T-helper 2 cell treated with Interferon-gamma antibody and Interleukin-4, amounts not matched to agents 5 μg/mL and 100 μg/mL, for 36 hours (primary cell): Measurements from ENCODE around the gene KLHL40.

Experiments
- DNase-seq: peaks from one replicate; pipeline ENCODE4 v3.0.0; 2021; ENCODE audit warnings: low spot score
- H3K27ac Mint-ChIP-seq: one replicate; pipeline ENCODE4 v1.8.0; 2021; ENCODE audit warnings: mild to moderate bottlenecking, mixed read lengths
- H3K27me3 Mint-ChIP-seq: one replicate; pipeline ENCODE4 v1.8.0; 2021; ENCODE audit warnings: low read depth, mixed read lengths
- H3K36me3 Mint-ChIP-seq: one replicate; pipeline ENCODE4 v1.8.0; 2021; ENCODE audit warnings: low read depth, mixed read lengths
- H3K4me1 Mint-ChIP-seq: one replicate; pipeline ENCODE4 v1.8.0; 2021; ENCODE audit warnings: low read depth, mixed read lengths
- H3K4me3 Mint-ChIP-seq: one replicate; pipeline ENCODE4 v1.8.0; 2022; ENCODE audit warnings: mild to moderate bottlenecking, moderate library complexity, mixed read lengths
- H3K9me3 Mint-ChIP-seq: one replicate; pipeline ENCODE4 v1.8.0; 2021; ENCODE audit warnings: mixed read lengths

The KLHL40 gene

DNA sequence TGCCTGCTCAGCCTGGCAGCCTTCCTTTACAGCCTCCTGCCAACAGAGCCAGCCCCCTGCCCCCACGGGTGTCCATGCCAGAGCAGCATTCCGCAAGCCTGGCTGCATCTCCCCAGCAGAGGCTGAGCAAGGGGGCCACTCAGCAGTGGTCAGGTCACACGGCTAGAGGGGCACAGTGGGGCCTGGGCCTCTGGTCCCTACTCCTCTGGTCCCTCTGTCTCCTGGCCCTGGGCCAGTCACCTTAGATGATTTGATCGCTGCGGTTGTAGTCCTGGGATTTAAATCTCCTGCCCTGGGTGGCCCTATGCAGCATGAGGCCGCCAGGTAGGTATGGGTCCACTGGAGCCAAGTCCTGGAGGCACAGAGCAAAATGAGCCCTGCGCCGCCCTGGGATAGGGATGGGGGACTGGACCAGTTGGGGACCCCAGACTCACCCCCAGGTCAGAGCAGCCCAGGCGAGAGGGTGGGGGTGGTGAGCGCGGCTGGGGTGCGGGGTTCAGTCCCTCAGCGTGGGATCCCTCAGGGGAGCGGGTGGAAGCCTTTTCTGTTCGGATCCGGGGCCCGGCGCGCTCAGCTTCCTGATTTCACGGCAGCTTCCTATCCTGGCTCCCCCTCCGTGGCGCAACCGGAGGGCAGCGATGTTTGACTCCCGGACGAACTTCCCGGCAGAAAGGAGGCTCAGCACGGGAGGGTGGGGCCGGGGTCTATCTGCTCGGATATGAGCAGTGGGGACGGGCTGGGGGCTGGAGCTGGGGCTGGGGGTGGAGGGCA lies 31.6 kb upstream of the KLHL40 start, which contains the start of gene ZBTB47:
ZBTB47 (plus strand) TSS at position 138 of the 771 bp plus-strand sequence. CDS start 4,659 bp downstream, outside the sequence.
- H3K4me1 Mint-ChIP-seq = peaks cover 10% of the 10 kb centered on the region

GRCh38 chr3:42654331-42655201 lies 30.8 kb upstream of the KLHL40 start:
- Mint-ChIP-seq H3K36me3 (no peaks in the 10 kb centered on the region), H3K27ac (no peak overlapping the region), H3K4me3 (peak overlapping the region; percentile 34), H3K4me1 (peaks cover 10% of the 10 kb centered on the region), H3K27me3 (peaks cover 22% of the 10 kb centered on the region), H3K9me3 (no peaks in the 10 kb centered on the region)
- DNase-seq = no peak

More for the DNA sequence above, 31.6 kb upstream of the KLHL40 start, which contains the start of gene ZBTB47:
- no peak within 1 kb of the TSS for H3K27ac Mint-ChIP-seq
- peak within 1 kb of the TSS; percentile 81 for H3K4me3 Mint-ChIP-seq
- no peak for DNase-seq
- H3K27me3 Mint-ChIP-seq = peaks cover 22% of the 10 kb centered on the region
- H3K9me3 Mint-ChIP-seq = no peaks in the 10 kb centered on the region
- H3K36me3 Mint-ChIP-seq = peaks cover 3% of the 10 kb centered on the region

- Mint-ChIP-seq H3K36me3 (no peaks in the 10 kb centered on the region), H3K4me3 (no peak overlapping the region), H3K27ac (no peak overlapping the region), H3K9me3 (no peaks in the 10 kb centered on the region), H3K4me1 (peaks cover 10% of the 10 kb centered on the region), H3K27me3 (peaks cover 22% of the 10 kb centered on the region)
- no peak for DNase-seq
Measured at GRCh38 chr3:42655331-42655888, 29.9 kb upstream of the KLHL40 start.

DNA sequence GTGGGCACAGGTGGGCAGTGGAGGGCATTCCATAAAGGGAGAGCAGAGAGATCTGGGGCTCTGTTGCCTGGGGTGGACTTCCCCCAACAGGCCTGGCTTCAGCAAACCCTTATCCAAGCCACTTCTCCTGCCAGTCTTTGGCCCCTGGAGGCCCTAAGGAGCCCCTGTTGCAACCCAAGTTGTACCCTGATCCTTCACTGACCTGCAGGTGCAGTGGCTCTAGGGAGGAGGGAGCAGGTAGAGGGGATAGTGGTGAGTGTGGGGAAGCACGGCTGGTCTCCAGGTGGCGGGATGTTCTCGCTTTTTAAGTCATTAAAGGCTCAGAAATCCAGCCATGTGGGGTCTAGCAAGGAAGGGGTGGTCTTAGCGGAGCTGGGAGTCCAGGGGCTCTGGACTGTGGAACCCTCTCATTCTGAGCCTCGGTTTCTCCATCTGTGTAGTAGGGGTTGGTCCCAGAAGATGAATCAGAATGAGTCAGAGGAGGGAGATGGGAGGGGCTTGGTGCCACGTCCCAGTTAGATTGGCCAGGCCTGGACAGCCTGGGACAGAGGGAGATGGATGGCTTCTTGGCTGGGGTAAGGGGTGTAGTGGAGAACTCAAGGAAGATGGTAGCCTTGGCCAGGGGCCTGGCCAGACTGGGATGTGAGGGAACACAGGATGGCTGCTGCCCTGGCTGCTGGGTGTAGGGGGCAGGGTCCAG lies 29.2 kb upstream of the KLHL40 start:
- Mint-ChIP-seq H3K4me1 (peaks cover 10% of the 10 kb centered on the region), H3K27me3 (peaks cover 22% of the 10 kb centered on the region), H3K9me3 (no peaks in the 10 kb centered on the region), H3K27ac (peak overlapping the region; percentile 36), H3K36me3 (no peaks in the 10 kb centered on the region), H3K4me3 (no peak overlapping the region)
- DNase-seq = no peak

DNA sequence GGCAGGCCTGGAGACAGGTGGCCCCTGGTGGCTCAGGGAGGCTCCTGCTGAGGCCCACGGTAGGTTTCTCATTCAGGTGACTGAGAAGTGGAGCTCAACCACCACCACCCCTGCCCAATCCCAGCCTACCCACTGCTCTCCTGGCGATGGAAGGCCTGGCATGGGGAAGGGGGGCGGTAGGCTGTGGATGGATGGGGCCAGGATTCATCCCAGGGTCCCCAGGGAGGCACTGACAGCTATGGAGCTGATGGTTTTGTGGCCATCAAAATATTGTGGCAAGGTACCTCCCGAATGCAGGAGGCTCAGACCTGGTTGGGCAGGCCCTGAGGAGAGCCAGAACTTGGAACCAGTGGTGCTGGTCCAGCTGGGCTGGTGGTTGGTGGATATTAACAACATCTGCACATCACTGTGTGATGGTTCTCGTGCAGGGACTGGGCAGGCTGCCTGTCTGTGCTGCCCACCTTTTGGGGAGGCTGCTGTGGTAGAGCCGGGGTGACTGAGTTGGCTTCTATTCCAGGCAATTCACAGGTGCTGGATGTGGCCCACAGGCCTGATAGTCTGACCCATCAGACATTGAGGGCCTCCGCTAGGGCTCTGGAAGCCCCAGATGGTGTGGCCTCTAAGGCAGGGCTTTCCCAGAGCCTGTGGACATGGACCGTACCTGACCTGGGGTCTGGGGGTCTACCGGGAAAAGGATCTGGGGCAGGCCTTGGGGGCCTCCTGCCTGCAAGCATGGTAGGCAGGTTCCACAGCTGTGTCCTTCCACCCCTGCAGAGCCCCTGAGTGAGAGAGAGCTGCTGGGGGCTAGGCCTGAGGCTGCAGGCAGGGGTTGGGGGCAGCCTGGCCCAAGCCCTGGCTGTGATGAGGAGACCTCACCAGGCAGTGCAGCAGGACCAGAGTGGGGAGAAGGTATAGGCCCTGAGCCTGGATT lies 28.4 kb upstream of the KLHL40 start:
- Mint-ChIP-seq H3K27ac (no peak overlapping the region), H3K36me3 (no peaks in the 10 kb centered on the region), H3K4me3 (no peak overlapping the region), H3K27me3 (peaks cover 22% of the 10 kb centered on the region), H3K4me1 (peaks cover 10% of the 10 kb centered on the region), H3K9me3 (no peaks in the 10 kb centered on the region)
- DNase-seq = no peak

- no peak overlapping the region for H3K4me3 Mint-ChIP-seq
- no peak overlapping the region for H3K27ac Mint-ChIP-seq
- no peaks in the 10 kb centered on the region for H3K9me3 Mint-ChIP-seq
- DNase-seq = no peak
- no peaks in the 10 kb centered on the region for H3K36me3 Mint-ChIP-seq
- H3K4me1 Mint-ChIP-seq = peaks cover 8% of the 10 kb centered on the region
- H3K27me3 Mint-ChIP-seq = peaks cover 22% of the 10 kb centered on the region
Measured at GRCh38 chr3:42657675-42658074, 27.7 kb upstream of the KLHL40 start.

- Mint-ChIP-seq H3K36me3 (no peaks in the 10 kb centered on the region), H3K27ac (no peak overlapping the region), H3K9me3 (no peaks in the 10 kb centered on the region)
Measured at GRCh38 chr3:42658091-42658770, 27.1 kb upstream of the KLHL40 start.

DNA sequence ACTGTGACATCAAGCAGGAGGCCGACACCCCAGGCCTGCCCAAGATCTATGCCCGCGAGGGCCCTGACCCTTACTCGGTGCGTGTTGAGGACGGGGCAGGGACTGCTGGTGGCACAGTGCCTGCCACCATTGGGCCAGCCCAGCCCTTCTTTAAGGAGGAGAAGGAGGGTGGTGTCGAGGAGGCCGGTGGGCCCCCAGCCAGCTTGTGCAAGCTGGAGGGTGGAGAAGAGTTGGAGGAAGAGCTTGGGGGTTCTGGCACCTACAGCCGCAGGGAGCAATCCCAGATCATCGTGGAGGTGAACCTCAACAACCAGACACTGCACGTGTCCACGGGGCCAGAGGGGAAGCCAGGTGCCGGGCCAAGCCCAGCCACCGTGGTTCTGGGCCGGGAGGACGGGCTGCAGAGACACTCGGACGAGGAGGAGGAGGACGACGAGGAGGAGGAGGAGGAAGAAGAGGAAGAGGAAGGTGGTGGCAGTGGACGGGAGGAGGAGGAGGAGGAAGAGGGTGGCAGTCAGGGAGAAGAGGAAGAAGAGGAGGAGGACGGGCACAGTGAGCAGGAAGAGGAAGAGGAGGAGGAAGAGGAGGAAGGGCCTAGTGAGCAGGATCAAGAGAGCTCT lies 26.5 kb upstream of the KLHL40 start:
- no peak overlapping the region for H3K27ac Mint-ChIP-seq
- H3K4me1 Mint-ChIP-seq = peaks cover under 1% of the 10 kb centered on the region
- H3K4me3 Mint-ChIP-seq = no peak overlapping the region

More at GRCh38 chr3:42658091-42658770, 27.1 kb upstream of the KLHL40 start:
- Mint-ChIP-seq H3K4me3 (no peak overlapping the region), H3K4me1 (peaks cover 4% of the 10 kb centered on the region), H3K27me3 (peaks cover 18% of the 10 kb centered on the region)
- DNase-seq = no peak

DNA sequence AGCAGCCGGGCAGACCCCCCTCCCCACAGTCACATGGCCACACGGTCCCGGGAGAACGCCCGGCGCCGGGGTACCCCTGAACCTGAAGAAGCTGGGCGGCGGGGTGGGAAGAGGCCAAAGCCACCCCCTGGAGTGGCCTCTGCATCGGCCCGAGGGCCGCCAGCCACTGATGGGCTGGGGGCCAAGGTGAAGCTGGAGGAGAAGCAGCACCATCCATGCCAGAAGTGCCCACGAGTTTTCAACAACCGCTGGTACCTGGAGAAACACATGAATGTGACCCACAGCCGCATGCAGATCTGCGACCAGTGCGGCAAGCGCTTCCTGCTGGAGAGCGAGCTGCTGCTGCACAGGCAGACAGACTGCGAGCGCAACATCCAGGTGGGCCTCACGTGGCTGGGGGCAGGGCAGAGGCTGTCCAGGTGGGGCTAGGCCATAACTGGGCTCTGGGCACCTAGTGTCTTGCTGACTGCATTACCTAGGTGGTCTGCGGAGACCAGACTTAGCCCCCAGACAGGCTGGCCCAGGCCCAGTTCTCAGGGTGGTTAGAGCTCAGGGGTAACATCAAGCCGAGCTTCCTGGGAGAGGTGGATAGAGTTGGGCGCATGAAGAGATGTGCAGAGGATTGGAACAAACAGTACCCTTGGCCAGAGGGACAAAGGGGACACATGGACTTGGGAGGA lies 25.7 kb upstream of the KLHL40 start:
- Mint-ChIP-seq H3K27me3 (peaks cover 11% of the 10 kb centered on the region), H3K27ac (no peak overlapping the region), H3K9me3 (no peaks in the 10 kb centered on the region), H3K36me3 (no peaks in the 10 kb centered on the region), H3K4me3 (no peak overlapping the region), H3K4me1 (no peaks in the 10 kb centered on the region)
- DNase-seq = no peak

More for the DNA sequence above, 26.5 kb upstream of the KLHL40 start:
- Mint-ChIP-seq H3K9me3 (no peaks in the 10 kb centered on the region), H3K36me3 (no peaks in the 10 kb centered on the region), H3K27me3 (peaks cover 12% of the 10 kb centered on the region)
- DNase-seq = no peak

DNA sequence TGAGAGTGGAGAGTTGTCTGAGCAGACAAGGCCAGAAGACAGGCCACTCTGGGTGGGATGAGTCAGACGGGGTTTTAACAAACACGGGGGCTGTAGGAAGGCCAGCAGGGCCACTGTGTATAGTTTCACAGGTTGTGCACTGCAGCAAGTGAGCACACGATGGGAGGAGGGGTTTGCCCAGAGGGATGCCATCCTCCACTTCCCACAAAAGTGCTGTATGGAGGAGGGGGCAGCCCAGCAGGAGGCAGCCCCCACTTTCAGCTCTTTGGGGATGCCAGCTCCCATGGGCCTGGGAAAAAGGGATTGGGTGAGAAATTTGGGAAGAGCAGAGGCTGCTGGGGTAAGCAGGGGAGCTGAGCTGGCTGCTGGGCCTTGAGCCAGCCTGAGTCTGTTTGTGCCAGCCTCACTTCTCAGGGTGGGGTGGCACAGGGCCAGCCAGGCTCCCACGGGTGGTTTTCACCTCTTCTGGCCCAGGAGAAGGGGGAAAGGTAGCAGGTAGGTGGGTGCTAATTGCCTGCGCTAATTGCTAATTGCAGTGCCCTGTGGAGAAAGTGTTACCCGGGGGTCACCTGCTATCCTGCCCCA lies 25.1 kb upstream of the KLHL40 start:
- Mint-ChIP-seq H3K4me3 (no peak overlapping the region), H3K27ac (no peak overlapping the region), H3K9me3 (no peaks in the 10 kb centered on the region), H3K36me3 (no peaks in the 10 kb centered on the region), H3K4me1 (no peaks in the 10 kb centered on the region), H3K27me3 (peaks cover 7% of the 10 kb centered on the region)
- no peak for DNase-seq

- Mint-ChIP-seq H3K27ac (no peak overlapping the region), H3K4me1 (no peaks in the 10 kb centered on the region), H3K36me3 (no peaks in the 10 kb centered on the region), H3K4me3 (no peak overlapping the region), H3K9me3 (no peaks in the 10 kb centered on the region), H3K27me3 (peaks cover 6% of the 10 kb centered on the region)
- DNase-seq = no peak
Measured at GRCh38 chr3:42660898-42661297, 24.4 kb upstream of the KLHL40 start.
